SH-SY5Y (cell line): ENCODE data around the gene TPRA1.
A peak's percentile ranks its signal among the peaks of the same experiment; 100 is the strongest.

Source experiments
- GATA2 ChIP-seq: IDR thresholded peaks from 2 replicates; pipeline ENCODE4 v1.6.1; 2011; ENCODE audit warnings: mild to moderate bottlenecking, low read depth, low read length
- GATA3 ChIP-seq: IDR thresholded peaks from 2 replicates; pipeline ENCODE4 v1.6.1; 2011; ENCODE audit warnings: low read depth, mild to moderate bottlenecking, low read length, moderate library complexity

- 0 out of 2 replicates have a peak, but pooled peaks have one; percentile 32 for TF ChIP-seq GATA3
- TF ChIP-seq GATA2: peak; percentile 68
Measured at GRCh38 chr3:127632035-127632820, 41.7 kb upstream of the TPRA1 start.
